Measurements from ENCODE around the gene EEFSEC. TPM values are rescaled to one million over a fixed set of nuclear protein-coding genes. Genes with fewer than 3 reads are reported as not detected.

Gene EEFSEC
- total RNA-seq, 1 experiment from 2014 or later: 21.3 TPM

- no peaks in the 10 kb centered on the region for H3K9me2 ChIP-seq (ENCODE audit: insufficient read depth)
- no peak overlapping the region for H2AFZ ChIP-seq
- H4K20me1 ChIP-seq (ENCODE audit: insufficient read depth): no peaks in the 10 kb centered on the region
- intact Hi-C loops (cut with micrococcal nuclease; ENCODE audit: unreplicated experiment): no loop called here
- no peak overlapping the region for H3K27ac ChIP-seq
- H3K36me3 ChIP-seq (ENCODE audit: low read depth): no peaks in the 10 kb centered on the region
- DNase-seq: no peak
- H3K4me2 ChIP-seq: no peak overlapping the region
- H3K9me3 ChIP-seq (ENCODE audit: insufficient read depth, low read depth): no peaks in the 10 kb centered on the region
- peaks cover 6% of the 10 kb centered on the region for H3F3A ChIP-seq (ENCODE audit: insufficient read depth, low read depth)
- no peaks in the 10 kb centered on the region for H3K27me3 ChIP-seq (ENCODE audit: insufficient read depth, low read depth)
- H3K4me1 ChIP-seq (replicated peaks; ENCODE audit: insufficient read depth): peaks cover 45% of the 10 kb centered on the region
- ChIA-PET CTCF (no interaction called here), POLR2A (ENCODE audit: unreplicated experiment) (no interaction called here)
- H3K79me2 ChIP-seq (ENCODE audit: low read depth): peaks cover 11% of the 10 kb centered on the region; the same call in 1 of the 2 replicates
- BruUV-seq (replicated peaks): no TSS peak
- TF ChIP-seq EZH2 (IDR thresholded peaks at IDR 0.05; ENCODE audit: low read depth): no peak
- TF ChIP-seq CTCF (conservative IDR thresholded peaks at IDR 0.05): no peak
- H3K4me3 ChIP-seq: no peak overlapping the region
Observed at GRCh38 chr3:128278761-128279600, 125.7 kb downstream of the EEFSEC start.

- H3K9me2 ChIP-seq (ENCODE audit: insufficient read depth): no peaks in the 10 kb centered on the region
- H3K4me3 ChIP-seq: no peak overlapping the region
- H3K79me2 ChIP-seq (ENCODE audit: low read depth): peaks cover 11% of the 10 kb centered on the region; the same call in 1 of the 2 replicates
- no peaks in the 10 kb centered on the region for H3K9me3 ChIP-seq (ENCODE audit: insufficient read depth, low read depth)
- no peak overlapping the region for H2AFZ ChIP-seq
- H3K27me3 ChIP-seq (ENCODE audit: insufficient read depth, low read depth): no peaks in the 10 kb centered on the region
- H3K4me1 ChIP-seq (replicated peaks; ENCODE audit: insufficient read depth): peaks cover 39% of the 10 kb centered on the region
- H4K20me1 ChIP-seq (ENCODE audit: insufficient read depth): no peaks in the 10 kb centered on the region
- ChIA-PET POLR2A (ENCODE audit: unreplicated experiment) (no interaction called here), CTCF (no interaction called here)
- no peaks in the 10 kb centered on the region for H3K36me3 ChIP-seq (ENCODE audit: low read depth)
- no peak overlapping the region for H3K4me2 ChIP-seq
- no peak for DNase-seq
- no TSS peak for BruUV-seq (replicated peaks)
- no peak overlapping the region for H3K27ac ChIP-seq
- intact Hi-C loops (cut with micrococcal nuclease; ENCODE audit: unreplicated experiment): no loop called here
- H3F3A ChIP-seq (ENCODE audit: insufficient read depth, low read depth): peaks cover under 1% of the 10 kb centered on the region; the same call in 1 of the 2 replicates
- TF ChIP-seq CTCF (conservative IDR thresholded peaks at IDR 0.05) (no peak), EZH2 (IDR thresholded peaks at IDR 0.05; ENCODE audit: low read depth) (no peak)
Observed at GRCh38 chr3:128279601-128279880, 126.3 kb downstream of the EEFSEC start.

GRCh38 chr3:128280481-128281052 lies 127.3 kb downstream of the EEFSEC start:
- H3F3A ChIP-seq (ENCODE audit: insufficient read depth, low read depth): no peaks in the 10 kb centered on the region
- no peaks in the 10 kb centered on the region for H3K27me3 ChIP-seq (ENCODE audit: insufficient read depth, low read depth)
- ChIA-PET POLR2A (ENCODE audit: unreplicated experiment) (interaction anchor here (0.8 kb wide), 1 partner anchor 16 kb away, joined by 4 read pairs; no protein-coding TSS in a partner anchor), CTCF (no interaction called here)
- H3K36me3 ChIP-seq (ENCODE audit: low read depth): no peaks in the 10 kb centered on the region
- no peaks in the 10 kb centered on the region for H3K9me2 ChIP-seq (ENCODE audit: insufficient read depth)
- TF ChIP-seq EZH2 (IDR thresholded peaks at IDR 0.05; ENCODE audit: low read depth): no peak
- no peak for TF ChIP-seq CTCF (conservative IDR thresholded peaks at IDR 0.05)
- intact Hi-C loops (cut with micrococcal nuclease; ENCODE audit: unreplicated experiment): no loop called here
- H3K4me3 ChIP-seq: no peak overlapping the region
- no peak overlapping the region for H3K4me2 ChIP-seq
- H3K9me3 ChIP-seq (ENCODE audit: insufficient read depth, low read depth): no peaks in the 10 kb centered on the region
- peaks cover 11% of the 10 kb centered on the region; the same call in 1 of the 2 replicates for H3K79me2 ChIP-seq (ENCODE audit: low read depth)
- peaks cover 31% of the 10 kb centered on the region for H3K4me1 ChIP-seq (replicated peaks; ENCODE audit: insufficient read depth)
- BruUV-seq (replicated peaks): no TSS peak
- H4K20me1 ChIP-seq (ENCODE audit: insufficient read depth): no peaks in the 10 kb centered on the region
- DNase-seq: no peak
- no peak overlapping the region for H3K27ac ChIP-seq
- no peak overlapping the region for H2AFZ ChIP-seq
